Osteoblast (primary cell): ENCODE results near the gene SDF4. TPM values are rescaled to one million over a fixed set of nuclear protein-coding genes. Genes with fewer than 3 reads are reported as not detected.
A peak's percentile ranks its signal among the peaks of the same experiment; 100 is the strongest.

ENCODE experiments used
- DNase-seq: peaks from one replicate; pipeline ENCODE4 v3.0.0; 2011; ENCODE audit warnings: low spot score, mixed read lengths; ENCODE audit not compliant: insufficient read length; ENCODE audit errors: missing footprints
- H2AFZ ChIP-seq: 2 replicates; pipeline ENCODE4 v1.6.0; 2011; ENCODE audit warnings: mild to moderate bottlenecking, low read length
- H3K27ac ChIP-seq: 2 replicates; pipeline ENCODE4 v1.5.1; 2011; ENCODE audit warnings: mild to moderate bottlenecking, low read depth, low read length, moderate library complexity
- H3K27me3 ChIP-seq: 2 replicates; pipeline ENCODE4 v1.6.0; 2012; ENCODE audit warnings: mild to moderate bottlenecking, control low read depth, inconsistent platforms, low read length, moderate library complexity; ENCODE audit not compliant: insufficient read depth
- H3K36me3 ChIP-seq: 2 replicates; pipeline ENCODE4 v1.5.1; 2011; ENCODE audit warnings: mild to moderate bottlenecking, low read length, control low read depth, moderate library complexity; ENCODE audit not compliant: insufficient read depth
- H3K4me1 ChIP-seq: 2 replicates; pipeline ENCODE4 v1.5.1; 2011; ENCODE audit warnings: mild to moderate bottlenecking, low read length, control low read depth, moderate library complexity; ENCODE audit not compliant: insufficient read depth
- H3K4me2 ChIP-seq: 2 replicates; pipeline ENCODE4 v1.6.0; 2011; ENCODE audit warnings: mild to moderate bottlenecking, low read length; ENCODE audit not compliant: insufficient read depth
- H3K4me3 ChIP-seq: fragments of 200-600 bp; sonication (generic); 3 replicates; pipeline ENCODE4 v1.5.1; 2012; ENCODE audit warnings: mild to moderate bottlenecking, low read length, inconsistent platforms; ENCODE audit not compliant: insufficient read depth
- H3K79me2 ChIP-seq: 2 replicates; pipeline ENCODE4 v1.6.0; 2012; ENCODE audit warnings: mild to moderate bottlenecking, low read length, control low read depth, inconsistent platforms; ENCODE audit not compliant: insufficient read depth
- H3K9me3 ChIP-seq: 2 replicates; pipeline ENCODE4 v1.5.1; 2011; ENCODE audit warnings: low read depth, low read length, control low read depth
- H4K20me1 ChIP-seq: 2 replicates; pipeline ENCODE4 v1.6.0; 2012; ENCODE audit warnings: mild to moderate bottlenecking, low read length, control low read depth; ENCODE audit not compliant: insufficient read depth
- CTCF ChIP-seq: IDR thresholded peaks from 2 replicates; pipeline ENCODE4 v1.5.1; 2011; ENCODE audit warnings: mild to moderate bottlenecking, low read depth, low read length, moderate library complexity; ENCODE audit errors: extremely low read depth
- total RNA-seq: library from RNA; depleted of rRNA; stranded (reverse); fragments of >200 nt; gene quantifications from 2 replicates; pipeline ENCODE4 v1.2.3, GENCODE V29; 2012

SDF4 gene
- total RNA-seq, 1 donor: 151 TPM

GRCh38 chr1:1213345-1214265 is 18.2 kb downstream of the SDF4 start, which contains the start of gene TNFRSF4:
TNFRSF4 (minus strand) TSS chr1:1214153; CDS start chr1:1214127, 26 bp downstream.
- no peak within 1 kb of the TSS for H3K4me3 ChIP-seq
- no peak within 1 kb of the TSS for H3K27ac ChIP-seq
- H3K79me2 ChIP-seq: no peaks in the 10 kb centered on the region
- peak; percentile 91 for DNase-seq
- no peaks in the 10 kb centered on the region for H3K27me3 ChIP-seq
- H4K20me1 ChIP-seq: no peaks in the 10 kb centered on the region
- peaks cover 6% of the 10 kb centered on the region for H3K4me1 ChIP-seq
- H3K9me3 ChIP-seq: no peaks in the 10 kb centered on the region
- peaks cover 9% of the 10 kb centered on the region for H3K36me3 ChIP-seq
- TF ChIP-seq CTCF: no peak
- no peak within 1 kb of the TSS for H2AFZ ChIP-seq
- no peak within 1 kb of the TSS for H3K4me2 ChIP-seq

- TF ChIP-seq CTCF: no peak
- Histone ChIP-seq H4K20me1 (no peaks in the 10 kb centered on the region), H3K4me3 (no peak overlapping the region), H2AFZ (no peak overlapping the region), H3K9me3 (no peaks in the 10 kb centered on the region), H3K27ac (no peak overlapping the region), H3K4me1 (peaks cover 10% of the 10 kb centered on the region), H3K36me3 (peaks cover 5% of the 10 kb centered on the region), H3K27me3 (no peaks in the 10 kb centered on the region), H3K79me2 (no peaks in the 10 kb centered on the region), H3K4me2 (no peak overlapping the region)
- peak; percentile 95 for DNase-seq
Observed at GRCh38 chr1:1212780-1213344, 18.9 kb downstream of the SDF4 start.

GRCh38 chr1:1211541-1212441 is 20.0 kb downstream of the SDF4 start:
- Histone ChIP-seq H3K4me1 (peaks cover 13% of the 10 kb centered on the region), H3K9me3 (no peaks in the 10 kb centered on the region), H3K4me3 (no peak overlapping the region), H2AFZ (no peak overlapping the region), H4K20me1 (no peaks in the 10 kb centered on the region), H3K36me3 (peaks cover 3% of the 10 kb centered on the region), H3K27ac (no peak overlapping the region), H3K27me3 (peaks cover 4% of the 10 kb centered on the region), H3K79me2 (no peaks in the 10 kb centered on the region), H3K4me2 (no peak overlapping the region)
- TF ChIP-seq CTCF: no peak
- peak; percentile 88 for DNase-seq
